GM10847 (cell line): Measurements from ENCODE around the gene DPH1.
A peak's percentile ranks its signal among the peaks of the same experiment; 100 is the strongest.

ENCODE experiments used
- POLR2A ChIP-seq: IDR thresholded peaks from 2 replicates; pipeline ENCODE4 v1.6.1; 2011; ENCODE audit not compliant: insufficient read length; ENCODE audit errors: extremely low read depth

The DPH1 gene

DNA sequence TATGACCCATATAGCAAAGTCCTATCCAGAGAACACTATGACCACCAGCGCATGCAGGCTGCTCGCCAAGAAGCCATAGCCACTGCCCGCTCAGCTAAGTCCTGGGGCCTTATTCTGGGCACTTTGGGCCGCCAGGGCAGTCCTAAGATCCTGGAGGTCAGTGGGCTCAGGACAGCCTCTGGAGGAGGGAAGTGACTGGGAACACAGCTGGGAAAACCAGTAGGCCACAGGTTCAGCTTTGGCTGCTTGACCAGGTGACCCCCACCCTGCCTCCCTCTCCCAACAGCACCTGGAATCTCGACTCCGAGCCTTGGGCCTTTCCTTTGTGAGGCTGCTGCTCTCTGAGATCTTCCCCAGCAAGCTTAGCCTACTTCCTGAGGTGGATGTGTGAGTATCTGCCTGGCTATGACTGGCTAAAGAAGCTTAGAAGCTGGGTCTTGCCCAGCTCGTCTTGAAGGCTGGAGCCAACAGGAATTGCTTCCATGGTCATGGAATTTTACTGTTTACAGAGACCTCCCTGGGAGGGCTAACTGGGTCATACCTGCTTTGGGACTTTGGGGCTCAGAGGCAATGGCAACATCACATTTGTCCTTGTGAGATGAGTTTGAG is 10.4 kb downstream of the DPH1 start:
- TF ChIP-seq POLR2A = no peak

GRCh38 chr17:2040942-2041560 is 11.1 kb downstream of the DPH1 start:
- TF ChIP-seq POLR2A = no peak

- TF ChIP-seq POLR2A = peak; percentile 79
Observed at GRCh38 chr17:2041561-2042389, 11.8 kb downstream of the DPH1 start, which contains the start of gene OVCA2. OVCA2 (plus strand) TSS chr17:2042022; CDS start chr17:2042048, 26 bp downstream.

DNA sequence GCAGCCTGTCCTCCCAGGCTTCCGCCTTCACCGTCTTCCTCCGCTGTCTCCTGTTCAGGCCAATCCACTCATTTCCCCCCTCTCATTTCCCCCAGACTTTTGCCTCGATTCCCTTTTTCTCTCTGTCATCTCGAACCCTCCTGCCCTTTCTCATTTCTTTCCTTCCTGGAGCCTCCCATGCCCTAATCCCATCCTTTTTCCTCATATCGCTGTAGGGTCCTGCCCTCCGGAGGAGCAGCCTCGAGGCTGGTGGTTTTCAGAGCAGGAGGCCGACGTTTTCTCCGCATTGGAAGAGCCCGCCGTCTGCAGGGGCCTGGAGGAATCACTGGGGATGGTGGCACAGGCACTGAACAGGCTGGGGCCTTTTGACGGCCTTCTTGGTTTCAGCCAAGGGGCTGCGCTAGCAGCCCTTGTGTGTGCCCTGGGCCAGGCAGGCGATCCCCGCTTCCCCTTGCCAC is 12.5 kb downstream of the DPH1 start:
- TF ChIP-seq POLR2A = no peak

GRCh38 chr17:2042933-2043332 is 13.0 kb downstream of the DPH1 start:
- TF ChIP-seq POLR2A = no peak

DNA sequence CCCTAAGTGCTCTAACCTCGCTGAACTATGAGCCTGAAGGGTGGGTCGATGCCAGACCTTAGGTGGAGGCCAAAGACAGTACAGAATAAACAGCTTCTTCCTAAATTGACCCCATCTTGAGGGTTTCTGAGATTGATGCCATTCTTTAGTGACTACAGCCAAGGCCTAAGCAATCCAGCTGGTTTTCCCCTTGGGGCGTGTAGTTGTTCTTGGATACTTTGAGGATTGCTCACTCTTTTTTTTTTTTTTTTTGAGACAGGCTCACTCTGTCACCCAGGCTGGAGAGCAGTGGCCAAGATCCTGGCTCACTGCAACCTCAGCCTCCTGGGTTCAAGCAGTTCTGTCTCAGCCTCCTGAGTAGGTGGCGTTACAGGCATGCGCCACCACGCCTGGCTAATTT is 13.8 kb downstream of the DPH1 start:
- no peak for TF ChIP-seq POLR2A

GRCh38 chr17:2044263-2044894 is 14.4 kb downstream of the DPH1 start:
- TF ChIP-seq POLR2A = no peak

DNA sequence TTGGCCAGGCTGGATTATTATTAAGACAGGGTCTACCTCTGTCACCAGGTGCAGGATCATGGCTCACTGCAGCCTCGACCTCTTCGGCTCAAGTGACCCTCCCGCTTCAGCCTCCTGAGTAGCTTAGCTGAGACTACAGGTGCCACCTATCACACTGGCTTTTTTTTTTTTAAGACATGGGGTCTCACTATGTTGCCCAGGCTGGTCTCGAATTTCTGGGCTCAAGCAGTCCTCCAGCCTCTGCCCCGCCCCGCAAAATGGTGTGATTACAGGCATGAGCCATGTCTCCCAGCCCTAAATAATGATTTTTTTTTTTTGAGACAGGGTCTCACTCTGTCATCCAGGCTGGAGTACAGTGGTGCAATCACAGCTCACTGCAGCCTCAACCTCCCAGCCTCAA is 17.6 kb downstream of the DPH1 start:
- TF ChIP-seq POLR2A = no peak

- TF ChIP-seq POLR2A = no peak
Observed at GRCh38 chr17:2048805-2049204, 18.9 kb downstream of the DPH1 start.

DNA sequence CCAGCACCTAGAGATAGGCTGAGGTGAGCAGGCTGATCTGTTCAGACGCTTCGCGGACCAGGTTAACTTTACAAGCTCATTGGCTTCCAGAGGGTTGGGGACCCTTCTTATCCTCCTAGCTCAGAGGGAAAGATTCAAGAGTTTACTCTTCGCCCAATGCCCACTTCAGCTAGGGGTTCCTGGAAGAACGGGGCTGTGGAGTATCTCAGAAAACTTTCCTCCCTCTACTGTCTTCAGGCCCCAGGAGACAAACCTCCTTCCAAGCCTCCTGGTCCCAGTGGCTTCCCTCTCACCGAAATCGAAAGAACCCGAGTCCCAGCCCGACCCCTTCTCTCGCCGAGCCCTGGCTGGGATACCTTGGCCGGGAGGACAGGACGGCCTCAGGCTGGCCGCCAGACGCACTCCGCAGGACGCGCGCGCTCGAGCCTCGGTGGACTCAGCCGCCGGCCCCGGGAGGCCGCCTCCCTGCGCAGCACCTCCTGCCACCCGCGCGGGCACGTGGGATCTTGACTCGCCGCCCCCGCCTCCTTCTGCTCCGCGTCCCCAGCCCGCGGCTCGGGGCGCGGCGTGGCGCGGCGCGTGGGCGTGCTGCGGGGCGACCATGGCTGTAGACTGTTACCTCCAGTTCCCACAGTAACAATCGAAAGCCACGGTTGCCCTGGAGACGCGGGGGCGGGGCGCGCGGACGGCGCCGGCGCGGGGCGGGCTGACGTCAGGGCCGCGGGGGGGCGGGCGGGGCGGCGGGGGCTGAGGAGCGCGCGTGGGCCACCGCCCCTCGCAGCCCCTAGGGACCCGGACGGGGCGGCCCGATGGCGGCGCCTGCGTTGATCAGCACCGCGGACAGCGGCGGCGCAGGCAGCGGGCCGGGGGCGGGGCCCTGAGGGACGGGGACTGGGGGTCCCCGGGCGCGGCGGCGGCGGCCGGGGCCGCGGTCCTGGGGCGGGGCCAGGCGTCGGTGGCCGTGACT is 19.7 kb downstream of the DPH1 start:
- TF ChIP-seq POLR2A = no peak

DNA sequence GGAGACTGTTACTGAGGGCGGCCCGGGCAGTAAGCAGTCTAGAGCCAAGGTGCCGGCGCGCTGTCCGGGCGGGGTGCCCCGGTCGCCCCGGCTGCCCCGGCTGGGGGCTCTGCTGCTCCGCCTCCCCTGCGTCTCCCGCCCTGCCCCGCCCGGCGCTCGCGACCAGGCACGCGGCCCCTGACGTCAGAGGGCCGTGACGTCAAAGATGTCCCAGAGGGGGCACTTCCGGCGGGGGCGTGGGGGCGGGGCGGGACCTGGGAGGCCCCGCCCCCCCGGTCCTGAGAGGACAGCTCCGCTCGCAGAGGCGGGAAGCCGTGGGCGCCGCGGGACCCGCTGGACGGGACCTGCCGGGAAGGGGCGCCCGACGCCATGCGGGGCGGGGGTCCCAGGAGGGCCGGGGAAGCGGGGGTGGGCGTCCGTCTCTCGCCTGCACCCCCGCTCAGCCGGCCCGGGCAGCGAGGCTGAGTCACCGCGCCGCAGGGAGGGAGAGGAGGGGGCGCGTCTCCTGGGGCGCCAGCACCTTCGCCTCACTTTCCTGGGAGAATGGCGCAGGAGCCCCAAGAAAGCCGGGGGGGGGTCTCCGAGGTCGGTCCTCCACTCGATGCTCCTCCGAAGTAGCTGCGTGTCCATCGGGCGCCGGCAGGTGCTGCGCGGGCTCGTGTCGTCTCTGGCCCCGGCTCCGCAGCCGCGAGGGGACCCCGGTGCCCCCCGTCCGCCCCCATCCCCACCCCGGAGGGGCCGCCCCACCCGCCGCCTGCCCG is 20.5 kb downstream of the DPH1 start:
- no peak for TF ChIP-seq POLR2A

GRCh38 chr17:2051061-2051932 is 21.3 kb downstream of the DPH1 start:
- no peak for TF ChIP-seq POLR2A
